GM18507 (cell line): ENCODE results near the gene HOXB7.

Source experiments
- DNase-seq: peaks from one replicate; pipeline ENCODE4 v3.0.0; 2011; ENCODE audit warnings: low read depth; ENCODE audit not compliant: insufficient read length; ENCODE audit errors: extremely low spot score
- FAIRE-seq: peaks from 2 replicates; lab custom pipeline; 2011; peaks lifted over from hg19 to GRCh38; lab: Jason Lieb, UNC

Gene HOXB7

DNA sequence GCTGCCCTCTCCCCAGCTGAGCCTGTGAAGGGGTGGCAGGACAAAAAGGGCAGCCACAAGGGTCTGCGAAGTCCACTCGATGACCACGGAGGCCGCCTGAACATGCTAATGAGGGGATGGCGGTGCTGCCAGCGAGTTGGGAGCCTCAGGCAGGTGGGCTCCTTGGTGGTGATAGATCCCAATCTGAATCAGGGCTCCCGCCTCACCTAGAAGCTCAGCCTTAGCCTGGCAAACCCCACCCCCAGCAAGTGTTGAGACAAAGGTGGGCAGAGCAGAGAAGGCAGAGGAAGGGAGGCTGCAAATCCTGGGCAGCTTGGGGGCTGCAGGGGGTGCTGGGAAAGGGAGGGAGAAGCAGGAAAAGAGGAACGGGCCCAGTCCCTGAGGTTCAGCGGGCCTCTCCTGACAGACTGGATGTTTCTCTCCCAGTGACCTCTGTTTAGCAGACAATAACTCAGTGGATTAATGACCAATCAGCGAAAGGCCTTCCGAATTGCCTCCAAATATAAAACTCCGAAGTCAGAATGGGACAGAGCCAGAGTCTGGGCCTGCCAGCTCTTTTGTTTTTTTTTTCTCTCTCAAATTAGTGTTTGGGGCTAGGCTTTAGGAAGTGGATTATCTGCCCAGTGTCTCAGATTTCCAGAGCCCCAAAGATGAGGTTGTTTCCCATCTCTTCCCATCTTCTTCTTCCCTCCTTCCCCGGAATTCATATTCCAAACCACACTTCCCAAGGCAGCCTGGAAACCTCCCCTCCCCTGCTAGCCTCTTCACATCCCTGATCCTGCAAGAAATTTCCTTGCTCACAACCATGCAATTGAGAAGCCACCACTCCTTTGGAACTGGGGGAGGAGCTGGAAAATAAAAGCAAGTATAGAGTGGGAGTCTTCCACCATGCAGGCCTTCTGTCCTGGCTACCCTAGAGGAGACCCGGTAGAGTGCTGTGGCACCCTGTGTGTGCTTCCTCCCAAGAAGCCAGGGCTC lies 50.7 kb downstream of the HOXB7 start:
- FAIRE-seq (no peak), DNase-seq (no peak)

DNA sequence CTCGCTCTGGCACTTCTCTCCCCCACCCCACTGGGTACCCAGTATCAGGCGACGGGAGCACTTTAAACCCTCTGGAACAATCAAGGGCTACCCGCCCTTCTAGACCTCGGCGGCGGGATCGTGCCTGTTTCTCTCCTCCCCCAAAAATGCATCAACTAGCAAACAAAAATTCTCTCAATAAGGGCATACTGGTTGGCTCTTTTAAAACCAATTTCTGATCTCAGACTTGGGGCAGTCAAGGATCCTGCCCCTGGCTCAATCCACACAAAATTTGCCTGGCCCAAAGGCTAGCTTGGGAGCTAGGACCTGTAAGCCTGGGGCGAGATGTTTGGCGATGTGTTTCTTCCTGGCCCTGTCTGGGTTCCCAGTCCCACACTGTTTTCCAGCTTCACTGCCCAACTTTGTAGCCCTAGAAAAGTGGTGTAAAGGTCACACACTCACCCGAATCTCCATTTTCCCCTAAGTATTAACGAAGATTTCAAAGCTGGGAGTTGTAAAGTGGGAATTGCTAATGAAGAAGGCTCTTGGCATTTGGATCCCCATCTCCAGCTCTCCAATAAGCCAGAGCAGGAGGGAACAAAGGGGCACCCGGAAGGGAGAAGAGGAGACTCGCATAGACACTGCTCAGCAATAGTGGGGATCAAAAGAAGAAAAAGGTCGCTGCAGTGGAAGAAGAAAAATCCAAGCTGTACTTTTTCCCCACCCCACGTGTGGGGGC lies 51.5 kb downstream of the HOXB7 start:
- FAIRE-seq (no peak), DNase-seq (no peak)

DNA sequence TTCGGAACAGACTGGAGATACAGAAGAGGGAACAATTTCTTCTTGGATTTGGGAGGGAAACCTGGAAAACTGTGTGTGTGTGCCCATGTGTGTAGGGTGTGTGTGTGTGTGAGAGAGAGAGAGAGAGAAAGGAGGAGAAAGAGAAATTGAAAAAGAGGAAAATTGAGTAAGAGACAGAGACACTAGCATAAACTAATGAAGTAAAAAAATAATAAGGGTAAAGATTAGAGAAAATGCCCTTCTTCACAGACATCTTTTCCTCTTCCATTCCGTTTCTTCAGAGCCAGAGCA lies 52.0 kb downstream of the HOXB7 start:
- DNase-seq, result no peak
- no peak for FAIRE-seq

DNA sequence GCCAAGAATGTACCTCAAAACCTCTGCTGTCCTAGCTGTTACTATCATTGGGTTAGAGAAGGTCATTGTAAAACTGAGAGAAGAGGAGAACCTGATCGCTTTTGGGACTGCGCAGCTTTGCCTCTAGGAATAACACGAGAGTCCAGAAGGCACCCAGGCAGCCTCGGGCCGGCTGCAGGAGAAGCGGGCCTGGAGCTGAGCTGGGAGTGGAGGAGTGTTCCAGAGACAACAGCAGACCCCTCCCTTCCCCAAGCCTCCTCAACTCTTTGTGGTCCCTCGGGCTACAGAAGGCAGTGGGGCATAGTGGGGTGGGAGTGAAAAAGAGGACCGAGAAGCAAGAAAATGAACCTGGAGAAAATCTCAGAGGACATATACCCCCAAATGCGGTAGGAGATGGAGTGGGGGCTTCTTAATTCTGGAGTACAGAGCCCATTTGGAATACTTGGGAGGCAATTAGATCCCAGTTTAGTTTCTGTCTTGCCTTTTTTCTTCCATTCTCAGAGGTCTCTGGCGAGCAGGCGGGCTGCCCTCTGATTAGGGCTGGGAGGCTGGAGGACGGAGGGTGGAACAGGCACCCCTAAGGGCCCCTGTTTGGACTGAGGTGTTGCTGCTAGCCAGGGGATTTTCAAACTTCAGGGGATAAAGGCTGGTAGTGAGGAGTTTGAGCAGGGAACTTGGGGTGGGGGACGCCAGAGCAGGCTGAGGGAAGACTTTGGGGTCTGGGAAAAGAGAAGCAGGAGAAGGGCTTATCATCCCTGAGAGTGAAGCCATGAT lies 52.6 kb downstream of the HOXB7 start:
- FAIRE-seq (no peak), DNase-seq (no peak)
